Measurements from ENCODE around the gene TOR1B.
A peak's percentile ranks its signal among the peaks of the same experiment; 100 is the strongest.

Gene TOR1B

DNA sequence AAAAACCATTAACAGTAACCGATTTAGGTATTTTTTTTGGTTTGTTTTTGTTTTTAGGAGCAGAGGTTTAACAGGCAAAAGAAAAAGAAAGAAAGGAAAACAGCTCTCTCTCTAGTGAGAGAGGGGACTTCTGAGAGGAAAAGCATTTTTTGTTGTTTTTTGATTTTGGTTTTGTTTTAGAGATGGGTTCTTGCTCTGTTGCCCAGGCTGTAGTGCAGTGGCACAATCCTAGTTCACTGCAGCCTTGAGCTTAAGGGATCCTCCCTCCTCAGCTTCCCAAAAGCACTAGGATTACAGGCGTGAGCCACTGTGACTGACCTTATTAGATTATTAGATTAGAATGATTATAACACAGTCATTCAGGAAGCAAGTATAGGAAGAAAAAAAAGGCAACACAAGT lies 42.4 kb downstream of the TOR1B start:
- Histone ChIP-seq H3K9ac (ENCODE audit: low read length in 2 of 2) (no peak overlapping the region), H3K9me3 (ENCODE audit: control insufficient read depth in 2 of 2, low read length in 2 of 2) (no peaks in the 10 kb centered on the region), H3K27me3 (ENCODE audit: control insufficient read depth in 1 of 2, insufficient read depth in 2 of 2, low read length in 2 of 2) (no peaks in the 10 kb centered on the region), H3K27ac (ENCODE audit: low read length) (no peak overlapping the region), H3K4me3 (ENCODE audit: low read length in 2 of 2) (no peak overlapping the region), H3K36me3 (ENCODE audit: control insufficient read depth in 2 of 2, insufficient read depth in 2 of 2, low read length in 2 of 2) (peaks cover 5 to 6% of the 10 kb centered on the region in 2 donors), H3K4me1 (ENCODE audit: control insufficient read depth, insufficient read depth, low read length) (peaks cover 16% of the 10 kb centered on the region)

DNA sequence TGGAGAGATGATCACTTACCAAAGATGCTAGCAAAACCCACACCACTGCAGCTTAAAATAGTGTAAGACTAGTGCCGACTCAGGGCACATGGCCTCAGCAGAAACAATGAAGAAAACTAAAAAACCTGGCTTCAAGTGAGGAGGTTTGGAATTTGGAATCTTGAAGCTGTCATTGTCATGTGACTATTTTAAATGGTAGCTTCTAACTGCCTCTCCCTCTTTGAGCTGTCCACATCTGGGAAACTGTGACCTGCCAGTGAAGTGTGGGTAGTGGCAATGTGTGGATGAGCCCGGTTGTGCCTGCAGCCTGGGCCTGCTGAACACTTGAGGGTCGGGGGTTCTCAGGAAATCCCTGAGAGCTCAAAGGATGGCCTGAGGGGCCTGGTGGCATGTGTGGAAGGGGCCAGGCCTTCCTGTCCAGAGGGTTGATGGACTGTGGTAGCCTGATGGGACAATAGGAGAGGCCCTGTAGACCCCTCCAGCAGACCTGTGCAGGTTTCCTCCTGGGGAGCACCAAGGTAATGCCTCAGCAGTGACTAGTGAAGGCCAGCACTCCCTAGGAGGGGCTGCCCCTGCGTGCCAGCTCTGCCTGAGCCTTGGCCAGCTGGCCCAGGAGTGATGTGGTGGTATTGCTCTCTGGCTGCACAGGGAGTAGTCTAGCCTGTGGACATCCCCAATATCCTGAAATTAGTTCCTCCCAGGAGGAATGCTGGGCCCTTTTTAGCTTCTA lies 45.9 kb downstream of the TOR1B start:
- Histone ChIP-seq H3K27me3 (ENCODE audit: control insufficient read depth in 1 of 2, insufficient read depth in 2 of 2, low read length in 2 of 2) (no peaks in the 10 kb centered on the region), H3K4me3 (ENCODE audit: low read length in 2 of 2) (no peak overlapping the region), H3K9me3 (ENCODE audit: control insufficient read depth in 2 of 2, low read length in 2 of 2) (no peaks in the 10 kb centered on the region), H3K36me3 (ENCODE audit: control insufficient read depth in 2 of 2, insufficient read depth in 2 of 2, low read length in 2 of 2) (peaks cover under 1 to 10% of the 10 kb centered on the region in 2 donors), H3K27ac (ENCODE audit: low read length) (peak overlapping the region; percentile 87), H3K9ac (ENCODE audit: low read length in 2 of 2) (no peak overlapping the region), H3K4me1 (ENCODE audit: control insufficient read depth, insufficient read depth, low read length) (peaks cover 37% of the 10 kb centered on the region)

GRCh38 chr9:129849901-129850300 lies 46.9 kb downstream of the TOR1B start:
- peak overlapping the region; percentile 87 for H3K27ac ChIP-seq (ENCODE audit: low read length)
- H3K36me3 ChIP-seq (ENCODE audit: control insufficient read depth in 2 of 2, insufficient read depth in 2 of 2, low read length in 2 of 2): peaks cover 7 to 15% of the 10 kb centered on the region in 2 donors
- H3K9ac ChIP-seq (ENCODE audit: low read length in 2 of 2): no peak overlapping the region
- H3K27me3 ChIP-seq (ENCODE audit: control insufficient read depth in 1 of 2, insufficient read depth in 2 of 2, low read length in 2 of 2): no peaks in the 10 kb centered on the region
- no peak overlapping the region for H3K4me3 ChIP-seq (ENCODE audit: low read length in 2 of 2)
- H3K4me1 ChIP-seq (ENCODE audit: control insufficient read depth, insufficient read depth, low read length): peaks cover 38% of the 10 kb centered on the region
- H3K9me3 ChIP-seq (ENCODE audit: control insufficient read depth in 2 of 2, low read length in 2 of 2): no peaks in the 10 kb centered on the region

GRCh38 chr9:129850821-129851550 lies 48.0 kb downstream of the TOR1B start:
- peaks cover 38% of the 10 kb centered on the region for H3K4me1 ChIP-seq (ENCODE audit: control insufficient read depth, insufficient read depth, low read length)
- H3K4me3 ChIP-seq (ENCODE audit: low read length in 2 of 2): no peak overlapping the region
- H3K27me3 ChIP-seq (ENCODE audit: control insufficient read depth in 1 of 2, insufficient read depth in 2 of 2, low read length in 2 of 2): no peaks in the 10 kb centered on the region
- peaks cover 11 to 22% of the 10 kb centered on the region in 2 donors for H3K36me3 ChIP-seq (ENCODE audit: control insufficient read depth in 2 of 2, insufficient read depth in 2 of 2, low read length in 2 of 2)
- H3K9ac ChIP-seq (ENCODE audit: low read length in 2 of 2): peak overlapping the region in 1 of 2 donors; percentile 39
- H3K9me3 ChIP-seq (ENCODE audit: control insufficient read depth in 2 of 2, low read length in 2 of 2): no peaks in the 10 kb centered on the region
- H3K27ac ChIP-seq (ENCODE audit: low read length): peak overlapping the region; percentile 87

DNA sequence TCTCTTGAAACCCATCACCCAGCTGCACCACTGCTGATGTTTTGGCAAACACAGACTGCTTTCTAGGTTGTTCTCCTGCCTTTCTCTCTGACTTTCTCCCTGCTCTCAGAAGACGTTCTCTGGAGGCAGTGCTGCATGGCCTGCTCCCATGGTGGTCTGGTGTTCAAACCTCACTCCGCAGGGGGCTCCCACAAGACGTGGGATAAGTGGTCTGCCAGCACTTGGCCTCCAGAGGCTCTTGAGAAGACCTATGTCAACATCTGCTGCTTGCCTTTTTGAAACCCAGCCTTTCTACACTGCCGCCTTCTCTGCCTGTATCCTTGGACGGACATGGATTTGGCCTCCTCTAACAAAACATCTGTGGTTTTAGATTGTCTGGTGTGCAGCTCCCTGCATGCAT lies 48.8 kb downstream of the TOR1B start:
- peaks cover 38% of the 10 kb centered on the region for H3K4me1 ChIP-seq (ENCODE audit: control insufficient read depth, insufficient read depth, low read length)
- H3K36me3 ChIP-seq (ENCODE audit: control insufficient read depth in 2 of 2, insufficient read depth in 2 of 2, low read length in 2 of 2): peaks cover 11 to 28% of the 10 kb centered on the region in 2 donors
- H3K4me3 ChIP-seq (ENCODE audit: low read length in 2 of 2): no peak overlapping the region
- no peaks in the 10 kb centered on the region for H3K27me3 ChIP-seq (ENCODE audit: control insufficient read depth in 1 of 2, insufficient read depth in 2 of 2, low read length in 2 of 2)
- H3K27ac ChIP-seq (ENCODE audit: low read length): peak overlapping the region; percentile 87
- H3K9me3 ChIP-seq (ENCODE audit: control insufficient read depth in 2 of 2, low read length in 2 of 2): no peaks in the 10 kb centered on the region
- peak overlapping the region in 1 of 2 donors; percentile 39 for H3K9ac ChIP-seq (ENCODE audit: low read length in 2 of 2)

DNA sequence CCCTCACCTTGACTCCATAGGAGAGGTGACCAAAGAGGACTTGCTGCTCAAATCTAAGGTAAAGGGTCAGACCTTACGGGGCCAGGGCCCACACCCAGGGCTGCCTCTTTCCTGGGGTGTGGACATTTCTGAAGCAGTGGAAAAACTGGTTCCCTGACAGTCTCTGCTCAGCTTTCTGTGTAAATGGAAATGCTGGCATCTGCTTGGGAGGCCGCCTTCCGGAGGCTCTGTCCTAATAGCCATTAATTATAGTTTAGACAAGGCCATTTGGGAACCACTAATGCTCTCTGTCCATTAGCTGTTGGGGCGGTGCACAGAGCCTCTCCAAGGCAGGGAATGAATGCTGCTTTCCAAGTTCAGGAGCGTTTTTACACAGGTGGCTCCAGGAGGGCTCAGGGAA lies 49.6 kb downstream of the TOR1B start:
- Histone ChIP-seq H3K9ac (ENCODE audit: low read length in 2 of 2) (peak overlapping the region; percentile 39 to 42), H3K4me1 (ENCODE audit: control insufficient read depth, insufficient read depth, low read length) (peaks cover 38% of the 10 kb centered on the region), H3K27ac (ENCODE audit: low read length) (peak overlapping the region; percentile 87), H3K9me3 (ENCODE audit: control insufficient read depth in 2 of 2, low read length in 2 of 2) (no peaks in the 10 kb centered on the region), H3K36me3 (ENCODE audit: control insufficient read depth in 2 of 2, insufficient read depth in 2 of 2, low read length in 2 of 2) (peaks cover 17 to 34% of the 10 kb centered on the region in 2 donors), H3K4me3 (ENCODE audit: low read length in 2 of 2) (no peak overlapping the region), H3K27me3 (ENCODE audit: control insufficient read depth in 1 of 2, insufficient read depth in 2 of 2, low read length in 2 of 2) (no peaks in the 10 kb centered on the region)

DNA sequence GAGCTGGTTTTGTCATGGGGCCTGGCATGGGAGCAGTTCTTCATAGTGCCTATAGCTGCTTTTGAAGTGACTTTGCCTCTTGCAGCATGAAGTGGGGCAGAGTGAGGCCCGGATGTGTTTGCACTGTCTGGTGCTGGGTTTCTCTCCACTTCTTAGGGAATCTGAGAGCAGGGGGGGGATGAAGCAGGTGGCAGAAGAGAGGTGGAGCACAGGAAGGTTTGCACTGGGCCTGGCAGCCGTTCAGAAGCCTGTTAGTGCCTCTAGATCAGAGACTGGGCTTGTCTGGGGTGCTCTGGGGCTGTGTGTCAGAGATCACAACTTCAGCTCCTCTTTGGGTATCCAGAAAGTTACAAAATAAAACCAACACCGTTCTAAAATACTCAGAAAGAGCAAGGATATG lies 50.6 kb downstream of the TOR1B start:
- H3K9ac ChIP-seq (ENCODE audit: low read length in 2 of 2): no peak overlapping the region
- peak overlapping the region; percentile 24 for H3K27ac ChIP-seq (ENCODE audit: low read length)
- H3K27me3 ChIP-seq (ENCODE audit: control insufficient read depth in 1 of 2, insufficient read depth in 2 of 2, low read length in 2 of 2): no peaks in the 10 kb centered on the region
- peaks cover 28 to 44% of the 10 kb centered on the region in 2 donors for H3K36me3 ChIP-seq (ENCODE audit: control insufficient read depth in 2 of 2, insufficient read depth in 2 of 2, low read length in 2 of 2)
- no peaks in the 10 kb centered on the region for H3K9me3 ChIP-seq (ENCODE audit: control insufficient read depth in 2 of 2, low read length in 2 of 2)
- H3K4me1 ChIP-seq (ENCODE audit: control insufficient read depth, insufficient read depth, low read length): peaks cover 33% of the 10 kb centered on the region
- no peak overlapping the region for H3K4me3 ChIP-seq (ENCODE audit: low read length in 2 of 2)

GRCh38 chr9:129854588-129855110 lies 51.7 kb downstream of the TOR1B start:
- no peak overlapping the region for H3K9ac ChIP-seq (ENCODE audit: low read length in 2 of 2)
- no peaks in the 10 kb centered on the region for H3K9me3 ChIP-seq (ENCODE audit: control insufficient read depth in 2 of 2, low read length in 2 of 2)
- H3K4me3 ChIP-seq (ENCODE audit: low read length in 2 of 2): no peak overlapping the region
- H3K27ac ChIP-seq (ENCODE audit: low read length): no peak overlapping the region
- peaks cover 26% of the 10 kb centered on the region for H3K4me1 ChIP-seq (ENCODE audit: control insufficient read depth, insufficient read depth, low read length)
- peaks cover 32 to 50% of the 10 kb centered on the region in 2 donors for H3K36me3 ChIP-seq (ENCODE audit: control insufficient read depth in 2 of 2, insufficient read depth in 2 of 2, low read length in 2 of 2)
- H3K27me3 ChIP-seq (ENCODE audit: control insufficient read depth in 1 of 2, insufficient read depth in 2 of 2, low read length in 2 of 2): no peaks in the 10 kb centered on the region

- Histone ChIP-seq H3K36me3 (ENCODE audit: control insufficient read depth in 2 of 2, insufficient read depth in 2 of 2, low read length in 2 of 2) (peaks cover 50 to 65% of the 10 kb centered on the region in 2 donors), H3K4me1 (ENCODE audit: control insufficient read depth, insufficient read depth, low read length) (peaks cover 16% of the 10 kb centered on the region), H3K9ac (ENCODE audit: low read length in 2 of 2) (no peak overlapping the region), H3K27ac (ENCODE audit: low read length) (no peak overlapping the region), H3K9me3 (ENCODE audit: control insufficient read depth in 2 of 2, low read length in 2 of 2) (no peaks in the 10 kb centered on the region), H3K27me3 (ENCODE audit: control insufficient read depth in 1 of 2, insufficient read depth in 2 of 2, low read length in 2 of 2) (no peaks in the 10 kb centered on the region), H3K4me3 (ENCODE audit: low read length in 2 of 2) (no peak overlapping the region)
Observed at GRCh38 chr9:129857207-129857606, 54.2 kb downstream of the TOR1B start.

- Histone ChIP-seq H3K36me3 (ENCODE audit: control insufficient read depth in 2 of 2, insufficient read depth in 2 of 2, low read length in 2 of 2) (peaks cover 50 to 65% of the 10 kb centered on the region in 2 donors), H3K9ac (ENCODE audit: low read length in 2 of 2) (no peak overlapping the region), H3K27ac (ENCODE audit: low read length) (no peak overlapping the region), H3K4me3 (ENCODE audit: low read length in 2 of 2) (no peak overlapping the region), H3K9me3 (ENCODE audit: control insufficient read depth in 2 of 2, low read length in 2 of 2) (no peaks in the 10 kb centered on the region), H3K27me3 (ENCODE audit: control insufficient read depth in 1 of 2, insufficient read depth in 2 of 2, low read length in 2 of 2) (no peaks in the 10 kb centered on the region), H3K4me1 (ENCODE audit: control insufficient read depth, insufficient read depth, low read length) (peaks cover 6% of the 10 kb centered on the region)
Observed at GRCh38 chr9:129858167-129858962, 55.4 kb downstream of the TOR1B start.
